MM.1S (cell line): ENCODE data around the gene SHISA6.

Experiments used
- DNase-seq: peaks from one replicate; pipeline ENCODE4 v3.0.0-alpha.2; 2015
- H2AFZ ChIP-seq: fragments of 300-600 bp; sonication (generic); 2 replicates; pipeline ENCODE4 v1.6.0; 2016; ENCODE audit warnings: antibody characterized with exemption, low read length
- H3F3A ChIP-seq: fragments of 300-600 bp; sonication (generic); 2 replicates; pipeline ENCODE4 v1.6.1; 2016; ENCODE audit warnings: mild to moderate bottlenecking, antibody characterized with exemption, low read length, moderate library complexity, mixed read lengths; ENCODE audit not compliant: insufficient read depth
- H3K27ac ChIP-seq: fragments of 300-600 bp; sonication (generic); 2 replicates; pipeline ENCODE4 v1.5.1; 2016; ENCODE audit warnings: mild to moderate bottlenecking, low read length
- H3K27me3 ChIP-seq: fragments of 300-600 bp; sonication (generic); replicated peaks from 2 replicates; pipeline ENCODE4 v1.6.0; 2016; ENCODE audit warnings: low read length; ENCODE audit not compliant: insufficient read depth
- H3K36me3 ChIP-seq: fragments of 300-600 bp; sonication (generic); replicated peaks from 2 replicates; pipeline ENCODE4 v1.6.1; 2016; ENCODE audit warnings: mild to moderate bottlenecking, low read length, mixed read lengths; ENCODE audit not compliant: insufficient read depth
- H3K4me1 ChIP-seq: fragments of 300-600 bp; sonication (generic); 2 replicates; pipeline ENCODE4 v1.6.1; 2016; ENCODE audit warnings: low read length, mixed read lengths
- H3K4me2 ChIP-seq: fragments of 300-600 bp; sonication (generic); 2 replicates; pipeline ENCODE4 v1.6.0; 2016; ENCODE audit warnings: low read depth, low read length
- H3K4me3 ChIP-seq: fragments of 300-600 bp; sonication (generic); 2 replicates; pipeline ENCODE4 v1.5.1; 2016; ENCODE audit warnings: low read length, mixed read lengths
- H3K79me2 ChIP-seq: fragments of 300-600 bp; sonication (generic); 2 replicates; pipeline ENCODE4 v1.6.1; 2016; ENCODE audit warnings: mixed run types, low read length, mixed read lengths
- H3K9ac ChIP-seq: fragments of 300-600 bp; sonication (generic); 2 replicates; pipeline ENCODE4 v1.6.1; 2016; ENCODE audit warnings: low read length, mixed read lengths
- H3K9me2 ChIP-seq: fragments of 300-600 bp; sonication (generic); replicated peaks from 2 replicates; pipeline ENCODE4 v1.6.1; 2016; ENCODE audit warnings: mild to moderate bottlenecking, low read length, mixed read lengths; ENCODE audit not compliant: insufficient read depth
- H3K9me3 ChIP-seq: fragments of 300-600 bp; sonication (generic); replicated peaks from 2 replicates; pipeline ENCODE4 v1.6.1; 2016; ENCODE audit warnings: mild to moderate bottlenecking, low read length, mixed read lengths; ENCODE audit not compliant: insufficient read depth
- H4K20me1 ChIP-seq: fragments of 300-600 bp; sonication (generic); 2 replicates; pipeline ENCODE4 v1.6.1; 2016; ENCODE audit warnings: mild to moderate bottlenecking, low read length, moderate library complexity, mixed read lengths; ENCODE audit not compliant: insufficient read depth
- EZH2 ChIP-seq: fragments of 300-600 bp; sonication (generic); optimal IDR thresholded peaks from 2 replicates; pipeline ENCODE3; 2017; ENCODE audit warnings: low read depth, mild to moderate bottlenecking, antibody characterized with exemption, low read length, mixed read lengths
- EZH2phosphoT487 ChIP-seq: fragments of 300-600 bp; sonication (generic); IDR thresholded peaks from 2 replicates; pipeline ENCODE4 v1.6.1; 2018; ENCODE audit warnings: antibody characterized with exemption, low read length
- TF ChIP-seq, protein P1 (sequence below): fragments of 300-600 bp; sonication (generic); IDR thresholded peaks from 2 replicates; pipeline ENCODE4 v1.5.1; 2016; ENCODE audit warnings: antibody characterized with exemption, low read length, mixed read lengths

SHISA6 gene

DNA sequence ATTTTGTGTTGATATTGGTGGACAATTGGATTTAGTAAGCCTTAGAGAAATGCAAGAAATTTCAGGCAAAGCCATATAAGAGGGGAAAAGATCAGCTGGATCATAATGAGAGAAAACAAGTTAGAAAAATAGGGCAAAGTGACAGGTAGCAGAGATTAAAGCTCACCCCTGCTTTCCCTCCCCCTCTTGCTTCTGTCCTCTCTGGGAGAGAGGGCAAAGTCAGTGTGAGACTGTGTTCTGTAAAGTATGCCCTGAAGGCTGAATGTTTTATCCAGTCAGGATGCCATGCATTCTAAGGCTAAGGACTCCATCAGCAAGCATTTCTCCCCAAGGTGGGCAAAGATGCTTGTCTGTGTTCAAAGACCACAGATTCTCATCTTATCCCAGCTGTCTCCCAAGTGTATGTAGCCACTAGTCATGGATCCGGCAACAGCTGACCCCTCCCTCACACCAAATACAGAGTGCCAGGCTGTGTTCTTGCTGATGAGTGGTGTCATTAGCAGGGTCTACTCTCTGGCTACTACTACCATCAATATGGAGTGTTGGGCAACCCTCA lies 221.1 kb downstream of the SHISA6 start:
- H4K20me1 ChIP-seq: no peaks in the 10 kb centered on the region
- no peaks in the 10 kb centered on the region for H3K9me3 ChIP-seq
- H3K9me2 ChIP-seq: no peaks in the 10 kb centered on the region
- no peak overlapping the region for H3K4me2 ChIP-seq
- no peaks in the 10 kb centered on the region for H3F3A ChIP-seq
- DNase-seq: no peak
- H3K9ac ChIP-seq: no peak overlapping the region
- H3K27me3 ChIP-seq: no peaks in the 10 kb centered on the region
- no peak overlapping the region for H2AFZ ChIP-seq
- TF ChIP-seq EZH2: no peak
- TF ChIP-seq, protein P1, sequence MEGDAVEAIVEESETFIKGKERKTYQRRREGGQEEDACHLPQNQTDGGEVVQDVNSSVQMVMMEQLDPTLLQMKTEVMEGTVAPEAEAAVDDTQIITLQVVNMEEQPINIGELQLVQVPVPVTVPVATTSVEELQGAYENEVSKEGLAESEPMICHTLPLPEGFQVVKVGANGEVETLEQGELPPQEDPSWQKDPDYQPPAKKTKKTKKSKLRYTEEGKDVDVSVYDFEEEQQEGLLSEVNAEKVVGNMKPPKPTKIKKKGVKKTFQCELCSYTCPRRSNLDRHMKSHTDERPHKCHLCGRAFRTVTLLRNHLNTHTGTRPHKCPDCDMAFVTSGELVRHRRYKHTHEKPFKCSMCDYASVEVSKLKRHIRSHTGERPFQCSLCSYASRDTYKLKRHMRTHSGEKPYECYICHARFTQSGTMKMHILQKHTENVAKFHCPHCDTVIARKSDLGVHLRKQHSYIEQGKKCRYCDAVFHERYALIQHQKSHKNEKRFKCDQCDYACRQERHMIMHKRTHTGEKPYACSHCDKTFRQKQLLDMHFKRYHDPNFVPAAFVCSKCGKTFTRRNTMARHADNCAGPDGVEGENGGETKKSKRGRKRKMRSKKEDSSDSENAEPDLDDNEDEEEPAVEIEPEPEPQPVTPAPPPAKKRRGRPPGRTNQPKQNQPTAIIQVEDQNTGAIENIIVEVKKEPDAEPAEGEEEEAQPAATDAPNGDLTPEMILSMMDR: no peak
- no peak overlapping the region for H3K4me3 ChIP-seq
- no peaks in the 10 kb centered on the region for H3K36me3 ChIP-seq
- no peaks in the 10 kb centered on the region for H3K79me2 ChIP-seq
- H3K4me1 ChIP-seq: no peaks in the 10 kb centered on the region
- H3K27ac ChIP-seq: no peak overlapping the region

DNA sequence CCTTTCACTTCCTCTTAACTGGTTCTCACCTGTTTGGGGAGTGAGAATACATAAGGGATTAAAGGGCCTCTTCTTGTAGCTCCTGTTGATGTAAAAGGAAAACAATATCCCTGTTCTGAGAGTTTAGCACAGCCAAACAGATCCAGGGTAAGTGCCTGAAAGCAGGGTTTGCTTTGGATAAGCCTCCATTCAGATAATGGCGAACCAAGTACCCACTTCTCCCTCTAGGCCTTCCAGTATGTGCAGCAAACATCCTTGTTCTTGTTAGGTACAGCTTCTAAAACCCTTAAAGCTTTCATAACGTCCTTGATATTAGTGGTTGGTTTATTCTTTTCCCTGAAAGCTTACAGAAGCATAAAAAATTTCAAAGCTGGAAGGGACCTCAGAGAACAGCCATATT lies 226.6 kb downstream of the SHISA6 start:
- Histone ChIP-seq H3K27me3 (no peaks in the 10 kb centered on the region), H3K4me1 (no peaks in the 10 kb centered on the region), H3K4me3 (no peak overlapping the region), H3F3A (no peaks in the 10 kb centered on the region), H3K9me2 (no peaks in the 10 kb centered on the region), H2AFZ (no peak overlapping the region), H3K27ac (no peak overlapping the region), H3K4me2 (no peak overlapping the region), H3K9me3 (no peaks in the 10 kb centered on the region), H3K36me3 (no peaks in the 10 kb centered on the region), H4K20me1 (no peaks in the 10 kb centered on the region), H3K79me2 (no peaks in the 10 kb centered on the region), H3K9ac (no peak overlapping the region)
- no peak for DNase-seq
- no peak for TF ChIP-seq EZH2phosphoT487

DNA sequence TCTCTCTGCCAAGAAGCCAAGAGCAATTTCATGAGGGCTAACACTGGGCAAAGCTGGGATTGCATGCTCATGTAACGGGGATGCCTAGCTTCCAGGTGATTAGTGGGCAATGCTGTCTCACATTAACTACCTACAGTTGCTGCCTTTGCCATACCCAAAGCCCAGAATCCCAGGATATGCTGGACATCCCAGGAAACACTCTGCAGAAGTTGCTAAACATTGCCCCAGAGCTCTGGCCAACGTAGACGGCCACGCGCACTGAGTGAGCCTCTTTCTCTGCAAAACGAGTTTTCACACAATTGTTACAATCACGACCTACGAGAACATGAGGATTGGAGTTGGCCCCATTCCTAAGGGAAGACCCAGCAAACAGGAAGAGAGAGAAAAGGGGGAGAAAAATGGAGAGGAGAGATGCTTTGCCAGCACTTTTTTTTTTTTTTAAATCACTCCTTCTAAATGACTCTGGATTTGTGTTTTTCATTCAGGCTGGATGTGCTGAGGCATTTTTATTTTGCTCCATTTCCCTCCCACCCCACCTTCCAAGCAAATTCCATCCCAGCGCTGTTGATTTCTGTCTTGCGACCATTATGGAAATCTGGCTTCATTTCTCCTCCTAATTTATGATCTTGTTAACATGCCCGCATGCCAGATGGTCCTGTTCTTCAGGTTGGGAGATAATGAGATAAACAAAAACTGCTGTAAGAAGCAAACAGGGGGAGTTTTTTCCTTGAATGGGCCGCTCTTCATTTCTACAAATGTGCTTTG lies 244.5 kb downstream of the SHISA6 start:
- Histone ChIP-seq H3K27me3 (no peaks in the 10 kb centered on the region), H3K9ac (no peak overlapping the region), H3K36me3 (no peaks in the 10 kb centered on the region), H3K9me2 (no peaks in the 10 kb centered on the region), H3K27ac (no peak overlapping the region), H3K4me3 (no peak overlapping the region), H2AFZ (no peak overlapping the region), H4K20me1 (no peaks in the 10 kb centered on the region), H3K79me2 (no peaks in the 10 kb centered on the region), H3K9me3 (no peaks in the 10 kb centered on the region), H3K4me2 (no peak overlapping the region), H3F3A (no peaks in the 10 kb centered on the region), H3K4me1 (no peaks in the 10 kb centered on the region)
- DNase-seq: no peak
- TF ChIP-seq EZH2phosphoT487: no peak
- TF ChIP-seq EZH2: no peak
- TF ChIP-seq, protein P1: no peak
